ENCODE data around the gene HTRA3.

GRCh38 chr4:8237256-8237989, 32.1 kb upstream of the HTRA3 start:
- TF ChIP-seq, protein P1, sequence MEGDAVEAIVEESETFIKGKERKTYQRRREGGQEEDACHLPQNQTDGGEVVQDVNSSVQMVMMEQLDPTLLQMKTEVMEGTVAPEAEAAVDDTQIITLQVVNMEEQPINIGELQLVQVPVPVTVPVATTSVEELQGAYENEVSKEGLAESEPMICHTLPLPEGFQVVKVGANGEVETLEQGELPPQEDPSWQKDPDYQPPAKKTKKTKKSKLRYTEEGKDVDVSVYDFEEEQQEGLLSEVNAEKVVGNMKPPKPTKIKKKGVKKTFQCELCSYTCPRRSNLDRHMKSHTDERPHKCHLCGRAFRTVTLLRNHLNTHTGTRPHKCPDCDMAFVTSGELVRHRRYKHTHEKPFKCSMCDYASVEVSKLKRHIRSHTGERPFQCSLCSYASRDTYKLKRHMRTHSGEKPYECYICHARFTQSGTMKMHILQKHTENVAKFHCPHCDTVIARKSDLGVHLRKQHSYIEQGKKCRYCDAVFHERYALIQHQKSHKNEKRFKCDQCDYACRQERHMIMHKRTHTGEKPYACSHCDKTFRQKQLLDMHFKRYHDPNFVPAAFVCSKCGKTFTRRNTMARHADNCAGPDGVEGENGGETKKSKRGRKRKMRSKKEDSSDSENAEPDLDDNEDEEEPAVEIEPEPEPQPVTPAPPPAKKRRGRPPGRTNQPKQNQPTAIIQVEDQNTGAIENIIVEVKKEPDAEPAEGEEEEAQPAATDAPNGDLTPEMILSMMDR (IDR thresholded peaks at IDR 0.05; ENCODE audit: poor library complexity), result no peak
- TF ChIP-seq EZH2 (IDR thresholded peaks at IDR 0.05; ENCODE audit: borderline replicate concordance), result no peak

Data from hepatocyte (in vitro differentiated cells).